Stimulated activated CD4-positive, alpha-beta T cell treated with anti-CD3 and anti-CD28 coated beads, Interleukin-12 subunit alpha, Interleukin-12 subunit beta, amount 100 ng/mL, for 24 hours (primary cell): ENCODE measurements around the gene SPAG5.

ENCODE experiments used
- DNase-seq, 2 experiments: peaks; one replicate each; pipeline ENCODE4 v3.0.0-alpha.2; 2020; ENCODE audit warnings: low read depth in 2 of 2

The SPAG5 gene

GRCh38 chr17:28598799-28599310 lies at the start of gene SPAG5:
SPAG5 (minus strand) TSS chr17:28599025; CDS start chr17:28598946, 79 bp downstream.
- DNase-seq = peak; percentile 88 to 89

GRCh38 chr17:28646039-28646754 lies 47.4 kb upstream of the SPAG5 start:
- DNase-seq = no peak

GRCh38 chr17:28645576-28645939 lies 46.7 kb upstream of the SPAG5 start:
- DNase-seq = no peak

- peak; percentile 89 to 92 for DNase-seq
Observed at GRCh38 chr17:28644787-28645575, 46.2 kb upstream of the SPAG5 start, which contains the start of gene BLTP2. BLTP2 (minus strand) TSS chr17:28645158; CDS start chr17:28645056, 102 bp downstream.

GRCh38 chr17:28643983-28644786 lies 45.4 kb upstream of the SPAG5 start:
- no peak for DNase-seq

GRCh38 chr17:28641579-28641978 lies 42.8 kb upstream of the SPAG5 start:
- DNase-seq = no peak

GRCh38 chr17:28635506-28635905 lies 36.7 kb upstream of the SPAG5 start:
- no peak for DNase-seq

- no peak for DNase-seq
Observed at GRCh38 chr17:28634206-28634865, 35.5 kb upstream of the SPAG5 start.

GRCh38 chr17:28626818-28627217 lies 28.0 kb upstream of the SPAG5 start:
- no peak for DNase-seq

- DNase-seq = no peak
Observed at GRCh38 chr17:28624148-28624547, 25.3 kb upstream of the SPAG5 start.

- DNase-seq = no peak
Observed at GRCh38 chr17:28623696-28624095, 24.9 kb upstream of the SPAG5 start.

GRCh38 chr17:28622186-28622585 lies 23.4 kb upstream of the SPAG5 start:
- no peak for DNase-seq

- no peak for DNase-seq
Observed at GRCh38 chr17:28620010-28620409, 21.2 kb upstream of the SPAG5 start.

GRCh38 chr17:28618464-28618863 lies 19.6 kb upstream of the SPAG5 start:
- no peak for DNase-seq

- no peak for DNase-seq
Observed at GRCh38 chr17:28616281-28616680, 17.5 kb upstream of the SPAG5 start.

- DNase-seq = no peak
Observed at GRCh38 chr17:28615260-28615940, 16.6 kb upstream of the SPAG5 start.

- DNase-seq = no peak
Observed at GRCh38 chr17:28613931-28614381, 15.1 kb upstream of the SPAG5 start, which contains the start of gene RSKR. RSKR (minus strand) TSS chr17:28614185; CDS start chr17:28614161, 24 bp downstream.

GRCh38 chr17:28612936-28613872 lies 14.4 kb upstream of the SPAG5 start:
- peak in 1 of 2 experiments; percentile 8 for DNase-seq

- no peak for DNase-seq
Observed at GRCh38 chr17:28612531-28612930, 13.7 kb upstream of the SPAG5 start.
